Neural cell (in vitro differentiated cells): ENCODE data around the gene BIRC7. TPM values are rescaled to one million over a fixed set of nuclear protein-coding genes. Genes with fewer than 3 reads are reported as not detected.
"Not testable (repeated sequence)": the region's sequence is repeated elsewhere in the genome, so short reads cannot be mapped to it uniquely, and the experiment has no call there.

ENCODE experiments used
- H2AFZ ChIP-seq: fragments of 200-600, 300-800 bp; sonication (generic), shearing (Covaris generic); 2 replicates; pipeline ENCODE4 v1.6.0; 2014; ENCODE audit warnings: low read depth, mild to moderate bottlenecking, antibody characterized with exemption, low read length, moderate library complexity
- H3F3A ChIP-seq: fragments of 200-600 bp; shearing (Covaris generic); 2 replicates; pipeline ENCODE4 v1.6.1; 2016; ENCODE audit warnings: mild to moderate bottlenecking, moderate library complexity, mixed read lengths, antibody characterized with exemption, low read length; ENCODE audit not compliant: insufficient read depth, poor library complexity, severe bottlenecking
- H3K27ac ChIP-seq: fragments of 200-600, 300-800 bp; sonication (generic), shearing (Covaris generic); 2 replicates; pipeline ENCODE4 v1.5.1; 2014; ENCODE audit warnings: mild to moderate bottlenecking, low read length, moderate library complexity
- H3K27me3 ChIP-seq: fragments of 300-800, 200-600 bp; sonication (generic), shearing (Covaris generic); 2 replicates; pipeline ENCODE4 v1.6.0; 2014; ENCODE audit warnings: mild to moderate bottlenecking, low read depth, low read length, moderate library complexity; ENCODE audit not compliant: insufficient read depth
- H3K36me3 ChIP-seq: fragments of 300-800, 200-600 bp; sonication (generic), shearing (Covaris generic); 2 replicates; pipeline ENCODE4 v1.5.1; 2014; ENCODE audit warnings: mild to moderate bottlenecking, antibody characterized with exemption, low read length, moderate library complexity; ENCODE audit not compliant: insufficient read depth
- H3K4me2 ChIP-seq: fragments of 300-800, 200-600 bp; sonication (generic), shearing (Covaris generic); 2 replicates; pipeline ENCODE4 v1.6.0; 2014; ENCODE audit warnings: mild to moderate bottlenecking, low read length
- H3K4me3 ChIP-seq: fragments of 300-800, 200-600 bp; sonication (generic), shearing (Covaris generic); 2 replicates; pipeline ENCODE4 v1.5.1; 2014; ENCODE audit warnings: mild to moderate bottlenecking, low read length, moderate library complexity
- H3K79me2 ChIP-seq: fragments of 200-600 bp; shearing (Covaris generic); replicated peaks from 2 replicates; pipeline ENCODE4 v1.6.0; 2014; ENCODE audit warnings: mild to moderate bottlenecking, low read length, moderate library complexity; ENCODE audit not compliant: insufficient read depth
- H3K9ac ChIP-seq: fragments of 300-800, 200-600 bp; sonication (generic), shearing (Covaris generic); 2 replicates; pipeline ENCODE4 v1.6.1; 2016; ENCODE audit warnings: mild to moderate bottlenecking, low read length, mixed read lengths
- H3K9me2 ChIP-seq: fragments of 200-600 bp; shearing (Covaris generic); 2 replicates; pipeline ENCODE4 v1.6.1; 2016; ENCODE audit warnings: mild to moderate bottlenecking, low read length, mixed read lengths; ENCODE audit not compliant: insufficient read depth
- H3K9me3 ChIP-seq: fragments of 200-600, 300-800 bp; sonication (generic), shearing (Covaris generic); 2 replicates; pipeline ENCODE4 v1.6.1; 2016; ENCODE audit warnings: mild to moderate bottlenecking, mixed run types, low read length, moderate library complexity, mixed read lengths
- H4K20me1 ChIP-seq: fragments of 200-600 bp; shearing (Covaris generic); 2 replicates; pipeline ENCODE4 v1.6.1; 2016; ENCODE audit warnings: mild to moderate bottlenecking, mixed run types; ENCODE audit not compliant: insufficient read depth
- EP300 ChIP-seq: fragments of 450-650 bp; conservative IDR thresholded peaks from 2 replicates; pipeline ENCODE4 v1.6.1; 2014; ENCODE audit warnings: antibody characterized with exemption, mild to moderate bottlenecking, moderate library complexity; ENCODE audit not compliant: poor library complexity, severe bottlenecking
- EZH2 ChIP-seq: fragments of 200-600, 300-800 bp; shearing (Covaris generic), sonication (generic); IDR thresholded peaks from 2 replicates; pipeline ENCODE4 v1.6.1; 2014; ENCODE audit warnings: antibody characterized with exemption, low read length, borderline replicate concordance, mild to moderate bottlenecking; ENCODE audit not compliant: insufficient read depth, poor library complexity, severe bottlenecking
- MXI1 ChIP-seq: fragments of 450-650 bp; conservative IDR thresholded peaks from 2 replicates; pipeline ENCODE4 v1.6.1; 2014; ENCODE audit warnings: antibody characterized with exemption, mild to moderate bottlenecking; ENCODE audit not compliant: poor library complexity, severe bottlenecking
- POLR2AphosphoS5 ChIP-seq: IDR thresholded peaks from 2 replicates; pipeline ENCODE4 v1.6.1; 2012
- RAD21 ChIP-seq: fragments of 450-650 bp; conservative IDR thresholded peaks from 2 replicates; pipeline ENCODE4 v1.6.1; 2014; ENCODE audit warnings: antibody characterized with exemption, mild to moderate bottlenecking, moderate library complexity
- SMC3 ChIP-seq: fragments of 450-650 bp; conservative IDR thresholded peaks from 2 replicates; pipeline ENCODE4 v1.6.1; 2014; ENCODE audit warnings: antibody characterized with exemption, mild to moderate bottlenecking, moderate library complexity; ENCODE audit not compliant: poor library complexity
- TAF1 ChIP-seq: IDR thresholded peaks from 2 replicates; pipeline ENCODE4 v1.6.1; 2012; ENCODE audit warnings: low read depth
- polyA plus RNA-seq: library from polyadenylated mRNA; depleted of rRNA; stranded (reverse); fragments of >200 nt; gene quantifications from 2 replicates; pipeline ENCODE4 v1.2.3, GENCODE V29; 2014
- TF ChIP-seq, protein P1 (sequence below): fragments of 450-650 bp; IDR thresholded peaks from 2 replicates; pipeline ENCODE4 v1.5.1; 2014; ENCODE audit warnings: antibody characterized with exemption, mild to moderate bottlenecking, moderate library complexity; ENCODE audit not compliant: poor library complexity, severe bottlenecking
- TF ChIP-seq, protein P2 (sequence below): IDR thresholded peaks from 2 replicates; pipeline ENCODE4 v1.6.1; 2012; ENCODE audit warnings: borderline replicate concordance

Gene BIRC7
- polyA plus RNA-seq, 1 donor from 2014 or later, result not detected

DNA sequence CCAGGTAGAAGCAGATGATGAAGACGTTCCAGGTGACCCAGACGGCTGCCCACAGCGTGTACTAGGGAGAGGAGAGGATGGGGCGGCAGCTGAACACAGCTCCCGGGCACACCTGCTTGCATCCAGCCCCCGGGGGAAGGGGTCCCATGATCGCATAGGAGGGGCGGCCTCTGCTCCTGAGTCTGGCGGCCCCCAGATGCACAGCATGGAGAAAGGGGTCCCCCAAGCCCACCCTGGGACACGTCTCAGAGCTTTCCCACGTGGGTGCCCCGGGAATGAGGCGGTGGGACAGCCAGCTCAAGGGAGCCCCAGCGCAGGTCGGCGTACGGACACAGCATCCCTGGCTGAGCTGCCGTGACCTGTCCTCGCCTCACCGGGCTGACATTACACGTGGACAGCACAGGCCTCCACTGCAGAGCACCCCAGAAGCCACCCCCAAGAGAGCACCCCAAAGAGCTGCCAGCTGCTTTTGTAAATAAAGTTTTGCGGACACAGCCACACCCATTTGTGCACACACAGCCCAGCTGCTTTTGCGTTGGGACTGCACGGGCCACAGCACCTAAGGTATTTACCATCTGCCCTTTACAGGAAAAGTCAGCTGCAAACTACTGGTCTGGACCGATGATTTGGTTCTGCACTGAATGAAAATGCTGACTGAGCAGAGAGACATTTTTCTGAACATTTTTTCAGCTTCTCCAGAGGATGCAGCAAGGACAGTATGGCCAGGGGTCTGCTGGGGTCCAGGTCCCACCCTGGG lies 13.3 kb downstream of the BIRC7 start:
- TF ChIP-seq, protein P1, sequence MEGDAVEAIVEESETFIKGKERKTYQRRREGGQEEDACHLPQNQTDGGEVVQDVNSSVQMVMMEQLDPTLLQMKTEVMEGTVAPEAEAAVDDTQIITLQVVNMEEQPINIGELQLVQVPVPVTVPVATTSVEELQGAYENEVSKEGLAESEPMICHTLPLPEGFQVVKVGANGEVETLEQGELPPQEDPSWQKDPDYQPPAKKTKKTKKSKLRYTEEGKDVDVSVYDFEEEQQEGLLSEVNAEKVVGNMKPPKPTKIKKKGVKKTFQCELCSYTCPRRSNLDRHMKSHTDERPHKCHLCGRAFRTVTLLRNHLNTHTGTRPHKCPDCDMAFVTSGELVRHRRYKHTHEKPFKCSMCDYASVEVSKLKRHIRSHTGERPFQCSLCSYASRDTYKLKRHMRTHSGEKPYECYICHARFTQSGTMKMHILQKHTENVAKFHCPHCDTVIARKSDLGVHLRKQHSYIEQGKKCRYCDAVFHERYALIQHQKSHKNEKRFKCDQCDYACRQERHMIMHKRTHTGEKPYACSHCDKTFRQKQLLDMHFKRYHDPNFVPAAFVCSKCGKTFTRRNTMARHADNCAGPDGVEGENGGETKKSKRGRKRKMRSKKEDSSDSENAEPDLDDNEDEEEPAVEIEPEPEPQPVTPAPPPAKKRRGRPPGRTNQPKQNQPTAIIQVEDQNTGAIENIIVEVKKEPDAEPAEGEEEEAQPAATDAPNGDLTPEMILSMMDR, result no peak
- TF ChIP-seq RAD21 (no peak), EP300 (no peak), POLR2AphosphoS5 (no peak), TAF1 (no peak), SMC3 (no peak)
- no peak overlapping the region for H3K27ac ChIP-seq
- H3K4me2 ChIP-seq, result no peak overlapping the region
- H3K9me3 ChIP-seq, result no peaks in the 10 kb centered on the region
- peaks cover 16% of the 10 kb centered on the region for H3K79me2 ChIP-seq
- H4K20me1 ChIP-seq, result no peaks in the 10 kb centered on the region
- no peaks in the 10 kb centered on the region for H3K9me2 ChIP-seq
- H3K9ac ChIP-seq, result no peak overlapping the region
- no peak overlapping the region for H2AFZ ChIP-seq
- H3K27me3 ChIP-seq, result peaks cover 12% of the 10 kb centered on the region
- no peaks in the 10 kb centered on the region for H3F3A ChIP-seq
- H3K4me3 ChIP-seq, result no peak overlapping the region
- no peaks in the 10 kb centered on the region for H3K36me3 ChIP-seq

DNA sequence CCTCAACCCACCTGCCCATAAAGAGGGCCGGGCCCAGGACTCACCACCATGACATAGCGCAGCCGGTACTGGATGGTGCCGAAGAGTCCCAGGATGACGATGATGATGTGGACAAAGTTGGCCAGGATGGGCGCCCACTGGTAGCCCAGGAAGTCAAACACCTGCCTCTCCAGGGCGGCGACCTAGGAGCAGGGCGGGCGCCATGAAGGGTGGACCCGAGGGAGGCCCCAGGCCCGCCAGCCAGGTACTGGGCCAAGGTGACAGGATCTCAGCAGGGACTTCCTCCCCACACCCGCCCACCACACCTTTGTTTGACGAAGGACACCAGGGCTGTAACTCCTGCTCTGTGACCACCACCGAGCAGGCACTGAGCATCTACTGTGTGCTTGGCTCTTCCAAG lies 14.2 kb downstream of the BIRC7 start:
- Histone ChIP-seq H3K36me3 (no peaks in the 10 kb centered on the region), H3K4me2 (no peak overlapping the region), H3K4me3 (no peak overlapping the region), H3K79me2 (peaks cover 16% of the 10 kb centered on the region), H4K20me1 (no peaks in the 10 kb centered on the region), H3K27me3 (peaks cover 17% of the 10 kb centered on the region), H3F3A (no peaks in the 10 kb centered on the region), H3K9me3 (no peaks in the 10 kb centered on the region), H2AFZ (no peak overlapping the region), H3K9me2 (no peaks in the 10 kb centered on the region), H3K9ac (no peak overlapping the region), H3K27ac (no peak overlapping the region)
- TF ChIP-seq, protein P1, result no peak
- TF ChIP-seq, protein P2, sequence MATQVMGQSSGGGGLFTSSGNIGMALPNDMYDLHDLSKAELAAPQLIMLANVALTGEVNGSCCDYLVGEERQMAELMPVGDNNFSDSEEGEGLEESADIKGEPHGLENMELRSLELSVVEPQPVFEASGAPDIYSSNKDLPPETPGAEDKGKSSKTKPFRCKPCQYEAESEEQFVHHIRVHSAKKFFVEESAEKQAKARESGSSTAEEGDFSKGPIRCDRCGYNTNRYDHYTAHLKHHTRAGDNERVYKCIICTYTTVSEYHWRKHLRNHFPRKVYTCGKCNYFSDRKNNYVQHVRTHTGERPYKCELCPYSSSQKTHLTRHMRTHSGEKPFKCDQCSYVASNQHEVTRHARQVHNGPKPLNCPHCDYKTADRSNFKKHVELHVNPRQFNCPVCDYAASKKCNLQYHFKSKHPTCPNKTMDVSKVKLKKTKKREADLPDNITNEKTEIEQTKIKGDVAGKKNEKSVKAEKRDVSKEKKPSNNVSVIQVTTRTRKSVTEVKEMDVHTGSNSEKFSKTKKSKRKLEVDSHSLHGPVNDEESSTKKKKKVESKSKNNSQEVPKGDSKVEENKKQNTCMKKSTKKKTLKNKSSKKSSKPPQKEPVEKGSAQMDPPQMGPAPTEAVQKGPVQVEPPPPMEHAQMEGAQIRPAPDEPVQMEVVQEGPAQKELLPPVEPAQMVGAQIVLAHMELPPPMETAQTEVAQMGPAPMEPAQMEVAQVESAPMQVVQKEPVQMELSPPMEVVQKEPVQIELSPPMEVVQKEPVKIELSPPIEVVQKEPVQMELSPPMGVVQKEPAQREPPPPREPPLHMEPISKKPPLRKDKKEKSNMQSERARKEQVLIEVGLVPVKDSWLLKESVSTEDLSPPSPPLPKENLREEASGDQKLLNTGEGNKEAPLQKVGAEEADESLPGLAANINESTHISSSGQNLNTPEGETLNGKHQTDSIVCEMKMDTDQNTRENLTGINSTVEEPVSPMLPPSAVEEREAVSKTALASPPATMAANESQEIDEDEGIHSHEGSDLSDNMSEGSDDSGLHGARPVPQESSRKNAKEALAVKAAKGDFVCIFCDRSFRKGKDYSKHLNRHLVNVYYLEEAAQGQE, result no peak
- TF ChIP-seq TAF1 (no peak), EP300 (no peak), SMC3 (no peak), RAD21 (no peak), EZH2 (no peak), MXI1 (no peak)

- not testable (repeated sequence) for H2AFZ ChIP-seq, H3K9ac ChIP-seq, H3K36me3 ChIP-seq, H3K9me2 ChIP-seq, H4K20me1 ChIP-seq, H3K9me3 ChIP-seq, H3F3A ChIP-seq, H3K4me2 ChIP-seq, H3K4me3 ChIP-seq, H3K27ac ChIP-seq
- peaks cover 16% of the 10 kb centered on the region for H3K79me2 ChIP-seq
- peaks cover 19% of the 10 kb centered on the region for H3K27me3 ChIP-seq
Observed at GRCh38 chr20:63251350-63251749, 15.6 kb downstream of the BIRC7 start.
